ENCODE measurements around the gene LOXL3. TPM values are rescaled to one million over a fixed set of nuclear protein-coding genes. Genes with fewer than 3 reads are reported as not detected.

The LOXL3 gene
- total and polyA plus RNA-seq, 8 donors = 0.35 to 7.5 (median 1.6) TPM

DNA sequence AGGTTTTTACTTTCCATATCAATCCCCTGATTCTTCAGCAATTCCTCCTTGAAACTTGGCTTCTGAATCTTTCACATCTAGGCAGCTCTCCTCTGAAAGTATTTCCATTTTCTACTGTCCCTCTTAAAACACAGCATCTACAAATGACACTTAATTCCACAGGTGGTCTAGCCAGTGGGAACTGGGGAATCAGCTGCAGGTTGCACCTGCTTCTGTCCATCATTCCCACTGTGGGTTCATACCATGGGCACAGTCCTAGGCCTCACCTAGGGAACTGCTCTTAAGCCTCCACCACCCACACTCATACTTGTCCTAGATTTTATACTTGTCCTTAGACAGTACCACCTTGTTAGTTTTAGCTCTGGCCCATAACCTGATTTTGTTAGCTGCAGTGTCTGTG, 2.2 kb downstream of the LOXL3 start:
- ATAC-seq (no peak), FAIRE-seq (no peak), DNase-seq (no peak)
- Histone ChIP-seq H3K9me3 (no peaks in the 10 kb centered on the region), H3K27ac (no peak overlapping the region), H3K4me3 (no peak overlapping the region), H3K36me3 (no peaks in the 10 kb centered on the region), H3K4me1 (peaks cover 0 to 7% (median 3%) of the 10 kb centered on the region in 3 donors), H3K27me3 (no peaks in the 10 kb centered on the region)
- TF ChIP-seq CTCF (IDR thresholded peaks at IDR 0.05) = no peak
- intact Hi-C loops (cut with DNase I) = no loop called here

- Histone ChIP-seq H3K4me1 (peaks cover 0 to 7% (median 3%) of the 10 kb centered on the region in 3 donors), H3K36me3 (no peaks in the 10 kb centered on the region), H3K27me3 (no peaks in the 10 kb centered on the region), H3K9me3 (no peaks in the 10 kb centered on the region), H3K4me3 (no peak overlapping the region), H3K27ac (no peak overlapping the region)
- TF ChIP-seq CTCF (IDR thresholded peaks at IDR 0.05) = no peak
- intact Hi-C loops (cut with DNase I) = no loop called here
- no peak for FAIRE-seq
- no peak for ATAC-seq
- no peak for DNase-seq
- WGBS, 2 donors = 90% methylated on average over 7 of the region's 7 CpGs
Measured at GRCh38 chr2:74550231-74550630, 3.5 kb downstream of the LOXL3 start.

DNA sequence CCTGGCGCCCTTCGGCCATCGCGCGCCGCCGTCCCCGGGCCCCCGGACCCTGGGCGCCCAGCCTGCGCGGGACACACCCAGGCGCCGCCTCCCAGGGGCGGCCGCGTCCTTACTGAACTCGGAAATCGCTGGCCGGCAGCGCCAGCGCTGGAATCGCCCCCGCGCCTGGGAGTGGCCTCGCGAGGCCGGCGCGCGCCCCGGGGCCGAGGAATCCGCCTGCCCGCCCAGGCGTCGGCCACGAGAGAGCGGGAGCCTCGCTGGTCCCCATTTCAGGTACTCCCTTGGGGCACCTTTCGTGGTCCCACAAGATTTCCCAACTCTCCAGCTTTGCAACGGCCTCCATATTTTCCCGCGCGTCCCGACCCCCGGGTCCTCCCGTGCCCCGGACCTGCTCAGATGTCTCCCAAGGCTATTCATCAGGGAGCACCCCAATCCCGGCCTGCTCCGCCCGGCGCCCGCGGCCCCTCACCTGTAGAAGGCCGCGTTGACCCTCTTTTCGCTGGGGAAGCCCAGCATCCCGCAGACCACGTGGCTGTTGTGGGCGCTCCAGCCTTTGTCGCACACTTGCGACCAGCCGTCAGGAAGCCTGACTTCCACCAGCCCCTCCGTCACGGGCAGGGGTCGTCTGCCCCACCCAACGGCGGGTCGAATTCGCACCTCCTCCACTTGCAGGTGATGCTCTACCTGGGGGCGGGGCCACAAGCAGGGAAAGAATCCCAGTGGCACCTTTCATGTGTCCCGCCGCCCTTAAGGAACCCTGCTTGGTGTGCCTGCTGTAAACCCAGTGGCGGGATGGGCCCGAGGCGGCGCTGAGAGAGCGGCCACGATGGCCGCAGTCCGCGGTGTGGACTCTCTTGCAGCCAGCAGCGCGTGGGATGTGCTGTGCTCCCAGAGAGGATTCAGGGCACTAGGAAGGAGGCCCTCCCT, 4.6 kb downstream of the LOXL3 start:
- H3K4me1 ChIP-seq = peaks cover 0 to 7% (median 3%) of the 10 kb centered on the region in 3 donors
- TF ChIP-seq CTCF (IDR thresholded peaks at IDR 0.05) = no peak
- H3K9me3 ChIP-seq = no peaks in the 10 kb centered on the region
- intact Hi-C loops (cut with DNase I) = no loop called here
- H3K36me3 ChIP-seq = no peaks in the 10 kb centered on the region
- peak overlapping the region; percentile 30 to 64 (median 46) for H3K4me3 ChIP-seq
- H3K27ac ChIP-seq = peak overlapping the region in 3 of 4 donors; percentile 6 to 36 (median 15)
- FAIRE-seq (no peak), ATAC-seq (peak; percentile 84 to 91 (median 87)), DNase-seq (peak; percentile 52 to 85 (median 66))
- 3 to 4% methylated on average over 74 to 85 of the region's 85 CpGs for WGBS, 2 donors
- H3K27me3 ChIP-seq = no peaks in the 10 kb centered on the region

DNA sequence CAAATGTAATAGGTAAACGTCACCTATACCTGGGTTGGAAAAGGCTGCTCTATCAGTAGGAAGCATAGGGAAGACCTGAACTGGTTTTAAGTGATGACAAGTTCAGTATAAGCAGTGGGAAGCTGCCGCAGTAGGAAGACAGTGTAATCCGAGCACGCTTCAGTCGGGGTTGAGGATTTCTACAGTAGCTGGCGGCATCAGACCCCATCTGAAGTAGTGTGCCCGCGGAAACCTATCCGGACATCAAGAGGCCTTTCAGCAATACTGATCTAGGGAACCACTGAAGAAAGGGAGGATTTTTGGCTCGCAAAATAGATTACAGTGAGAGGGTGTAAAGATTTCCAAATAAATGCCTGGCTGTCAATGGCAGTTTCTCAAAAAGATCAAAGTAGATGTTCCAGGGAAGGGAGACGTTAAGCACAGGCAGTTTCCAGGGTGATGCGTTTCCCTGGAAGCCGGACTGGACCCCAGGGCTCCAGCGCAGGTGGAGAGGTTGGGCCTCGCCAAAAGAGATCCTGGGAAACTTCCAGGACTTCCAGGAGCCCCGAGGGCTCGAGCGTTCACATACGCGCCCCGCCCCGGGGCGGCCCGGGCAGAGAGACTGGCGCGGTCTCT, 5.3 kb downstream of the LOXL3 start:
- no peak for ATAC-seq
- peak overlapping the region in 3 of 4 donors; percentile 6 to 36 (median 15) for H3K27ac ChIP-seq

More for the DNA sequence above, 5.3 kb downstream of the LOXL3 start:
- no peak for TF ChIP-seq CTCF (IDR thresholded peaks at IDR 0.05)
- Histone ChIP-seq H3K4me1 (peaks cover 0 to 7% (median 3%) of the 10 kb centered on the region in 3 donors), H3K4me3 (peak overlapping the region; percentile 30 to 64 (median 46)), H3K9me3 (no peaks in the 10 kb centered on the region), H3K27me3 (no peaks in the 10 kb centered on the region), H3K36me3 (no peaks in the 10 kb centered on the region)
- 20 to 34% methylated on average over 15 to 26 of the region's 26 CpGs for WGBS, 2 donors
- intact Hi-C loops (cut with DNase I) = no loop called here
- FAIRE-seq = no peak
- DNase-seq = no peak
